Endothelial cell of umbilical vein (primary cell): ENCODE data around the gene CACNA1B.

Source experiments
- EZH2 ChIP-seq: IDR thresholded peaks from 2 replicates; pipeline ENCODE4 v1.6.1; 2012; ENCODE audit warnings: borderline replicate concordance, low read depth, mild to moderate bottlenecking, moderate library complexity, low read length, inconsistent platforms; ENCODE audit not compliant: severe bottlenecking
- MAX ChIP-seq: IDR thresholded peaks from 2 replicates; pipeline ENCODE4 v1.6.1; 2011; ENCODE audit not compliant: insufficient read depth, insufficient read length

GRCh38 chr9:137982200-137982599 lies 104.6 kb downstream of the CACNA1B start:
- TF ChIP-seq EZH2 (no peak), MAX (no peak)
